ENCODE results near the gene FAM89A. TPM values are rescaled to one million over a fixed set of nuclear protein-coding genes. Genes with fewer than 3 reads are reported as not detected.

FAM89A gene
- total and polyA plus RNA-seq, 2 of the 8 experiments (the other 6 are each of a cell fraction or from before 2014, with no cell fraction given): 2.1 to 2.2 TPM

GRCh38 chr1:230986976-230987375, 53.1 kb downstream of the FAM89A start:
- no peak overlapping the region for H3K23ac ChIP-seq (ENCODE audit: insufficient read length)
- peaks cover 37 to 56% (median 52%) of the 10 kb centered on the region in 4 experiments for H3K27me3 ChIP-seq (replicated peaks in 1 of 4; ENCODE audit: control insufficient read depth in 3 of 4, extremely low read depth in 1 of 4, insufficient read depth in 3 of 4, low read length in 3 of 4)
- no peak overlapping the region for H2BK20ac ChIP-seq (ENCODE audit: low read length)
- H2AK5ac ChIP-seq (ENCODE audit: low read depth, low read length): no peak overlapping the region
- FAIRE-seq (no peak), DNase-seq (ENCODE audit: low read depth in 1 of 2, low spot score in 2 of 2) (no peak)
- H3K56ac ChIP-seq (replicated peaks; ENCODE audit: insufficient read length, low read depth, low read length): no peak overlapping the region
- H3K79me2 ChIP-seq (ENCODE audit: control insufficient read depth in 1 of 2, insufficient read depth in 2 of 2, low read length in 2 of 2): no peaks in the 10 kb centered on the region
- H2BK120ac ChIP-seq (replicated peaks; ENCODE audit: low read depth, low read length): no peak overlapping the region
- H3K9me3 ChIP-seq (ENCODE audit: insufficient read depth in 2 of 2, low read depth in 1 of 2, low read length in 1 of 2): no peaks in the 10 kb centered on the region
- no peak overlapping the region for H3K14ac ChIP-seq (ENCODE audit: insufficient read length)
- no peak overlapping the region for H2BK12ac ChIP-seq (ENCODE audit: low read depth, low read length)
- H2AFZ ChIP-seq (ENCODE audit: low read length): no peak overlapping the region
- POLR2A ChIA-PET (ENCODE audit: partially characterized antibody): no interaction called here
- H3K4me2 ChIP-seq (ENCODE audit: insufficient read depth in 1 of 2, low read depth in 2 of 2, low read length in 2 of 2): no peak overlapping the region
- TF ChIP-seq POU5F1 (IDR thresholded peaks at IDR 0.05; ENCODE audit: low read depth, low read length): no peak
- TF ChIP-seq SIX5 (IDR thresholded peaks at IDR 0.05; ENCODE audit: low read depth, low read length): no peak
- TF ChIP-seq HDAC6 (IDR thresholded peaks at IDR 0.05; ENCODE audit: low read depth, low read length): no peak
- TF ChIP-seq CBX8 (IDR thresholded peaks at IDR 0.05; ENCODE audit: borderline replicate concordance, low read depth, low read length): no peak
- TF ChIP-seq SP2 (IDR thresholded peaks at IDR 0.05; ENCODE audit: low read length): no peak
- WGBS, 2 experiments (ENCODE audit: extremely low coverage in 1 of 2, insufficient coverage in 1 of 2, insufficient read length in 1 of 2, insufficient replicate concordance in 2 of 2, low coverage in 1 of 2, low lambda C conversion rate in 2 of 2, missing lambda C conversion rate in 1 of 2): 94% methylated on average over 7 of the region's 7 CpGs; no CpG with 5 or more reads in 1 of the 2 experiments
- CTCF ChIA-PET (ENCODE audit: partially characterized antibody): interaction anchor here (1.0 to 1.3 kb wide), 2 partner anchors 65 to 184 kb away, joined by 3 read pairs; no protein-coding TSS in a partner anchor
- no peak overlapping the region for H4K8ac ChIP-seq (ENCODE audit: extremely low read depth, insufficient read depth, low read length)
- H3K9ac ChIP-seq (replicated peaks in 1 of 4; ENCODE audit: extremely low read depth in 1 of 4, low read depth in 3 of 4, low read length in 3 of 4): no peak overlapping the region
- no peak overlapping the region for H3K4ac ChIP-seq (replicated peaks; ENCODE audit: insufficient read length, low read depth, low read length)
- H3K79me1 ChIP-seq (ENCODE audit: low read depth, low read length): no peaks in the 10 kb centered on the region
- peaks cover 13 to 33% of the 10 kb centered on the region in 2 experiments for H4K20me1 ChIP-seq (replicated peaks in 1 of 2; ENCODE audit: control insufficient read depth in 1 of 2, insufficient read depth in 2 of 2, low read length in 2 of 2)
- H3K18ac ChIP-seq (ENCODE audit: extremely low read depth, low read length): no peak overlapping the region
- H4K91ac ChIP-seq (replicated peaks; ENCODE audit: insufficient read length, low read length): no peak overlapping the region
- H3K23me2 ChIP-seq (ENCODE audit: low read depth, low read length): no peaks in the 10 kb centered on the region; the same call in 1 of the 2 replicates
- H4K5ac ChIP-seq (ENCODE audit: insufficient read length, low read depth, low read length): no peak overlapping the region
- H3K4me1 ChIP-seq (replicated peaks in 1 of 4; ENCODE audit: control insufficient read depth in 3 of 4, insufficient read depth in 4 of 4, low read length in 3 of 4): peaks cover 0 to 6% (median 0%) of the 10 kb centered on the region in 4 experiments; a peak in 4 of 7 replicates
- no peak overlapping the region for H2BK15ac ChIP-seq (ENCODE audit: low read length)
- H3K36me3 ChIP-seq (ENCODE audit: control insufficient read depth in 2 of 4, insufficient read depth in 4 of 4, low read length in 3 of 4): peaks cover 0 to 2% (median 0%) of the 10 kb centered on the region in 4 experiments; a peak in 2 of 8 replicates
- H2BK5ac ChIP-seq (ENCODE audit: low read depth, low read length): no peak overlapping the region
- H3K4me3 ChIP-seq (ENCODE audit: extremely low read depth in 1 of 4, insufficient read depth in 2 of 4, low read depth in 3 of 4, low read length in 4 of 4): no peak overlapping the region
- no peak overlapping the region for H3K27ac ChIP-seq (ENCODE audit: low read depth, low read length)
